HEK293 (cell line): ENCODE measurements around the gene PSMD13.

Experiments
- CTCF ChIA-PET: fragments of 350-600 bp; formaldehyde crosslinking; extraction: SDS; loops from one replicate; lab custom pipeline; 2021; ENCODE audit warnings: antibody characterized with exemption; lab: Yijun Ruan, JAX
- POLR2A ChIA-PET: fragments of 300-600 bp; formaldehyde crosslinking; extraction: SDS; loops from one replicate; lab custom pipeline; 2020; ENCODE audit warnings: antibody characterized with exemption, inconsistent platforms; lab: Yijun Ruan, JAX
- H3K27ac ChIP-seq: fragments of 200-500 bp; sonication (Bioruptor generic); 2 replicates; pipeline ENCODE4 v1.5.1; 2014; ENCODE audit warnings: low read depth, low read length, control low read depth, inconsistent platforms; ENCODE audit errors: extremely low read depth
- H3K36me3 ChIP-seq, 2 experiments: fragments of 200-500 bp in 1 of 2; sonication (Bioruptor generic) in 1 of 2; 1 replicate in 1 of 2; 2 replicates in 1 of 2; pipeline ENCODE4 v1.5.1; 2014 to 2017; ENCODE audit warnings: inconsistent platforms in 2 of 2, low read length in 2 of 2; ENCODE audit not compliant: control insufficient read depth in 2 of 2, insufficient read depth in 1 of 2
- H3K4me1 ChIP-seq: fragments of 200-500 bp; sonication (Bioruptor generic); 2 replicates; pipeline ENCODE4 v1.5.1; 2014; ENCODE audit warnings: mild to moderate bottlenecking, low read length, inconsistent platforms; ENCODE audit not compliant: control insufficient read depth, insufficient read depth
- H3K4me3 ChIP-seq: 2 replicates; pipeline ENCODE4 v1.5.1; 2011; ENCODE audit warnings: low read depth, mild to moderate bottlenecking, control low read depth, low read length, moderate library complexity
- H3K9me3 ChIP-seq: fragments of 200-500 bp; sonication (Bioruptor generic); 2 replicates; pipeline ENCODE4 v1.5.1; 2014; ENCODE audit warnings: low read depth, low read length, inconsistent platforms; ENCODE audit not compliant: control insufficient read depth, insufficient read depth
- KLF9 ChIP-seq: fragments of 450-650 bp; formaldehyde crosslinking; IDR thresholded peaks from 2 replicates; pipeline ENCODE4 v1.5.1; 2016; ENCODE audit warnings: missing biosample characterization, missing genetic modification characterization, low read depth
- SETDB1 ChIP-seq: IDR thresholded peaks from one replicate; pipeline ENCODE4 v1.6.1; 2017; ENCODE audit warnings: mild to moderate bottlenecking, low read length, moderate library complexity, mixed read lengths; ENCODE audit not compliant: insufficient read length
- WT1 ChIP-seq: fragments of 450-650 bp; formaldehyde crosslinking; IDR thresholded peaks from 2 replicates; pipeline ENCODE4 v1.5.1; 2016; ENCODE audit warnings: missing biosample characterization, missing genetic modification characterization
- ZBTB7A ChIP-seq: fragments of 450-650 bp; formaldehyde crosslinking; IDR thresholded peaks from 2 replicates; pipeline ENCODE4 v1.5.1; 2016; ENCODE audit warnings: low read depth, missing biosample characterization, missing genetic modification characterization
- ZBTB8A ChIP-seq: fragments of 450-650 bp; formaldehyde crosslinking; IDR thresholded peaks from 2 replicates; pipeline ENCODE4 v1.5.1; 2016; ENCODE audit warnings: missing biosample characterization, missing genetic modification characterization
- ZIC2 ChIP-seq: fragments of 450-650 bp; formaldehyde crosslinking; IDR thresholded peaks from 2 replicates; pipeline ENCODE4 v1.5.1; 2016; ENCODE audit warnings: missing biosample characterization, missing genetic modification characterization
- ZNF133 ChIP-seq: fragments of 450-650 bp; formaldehyde crosslinking; IDR thresholded peaks from 2 replicates; pipeline ENCODE4 v1.5.1; 2016; ENCODE audit warnings: missing biosample characterization, missing genetic modification characterization
- ZNF202 ChIP-seq: fragments of 450-650 bp; formaldehyde crosslinking; IDR thresholded peaks from 2 replicates; pipeline ENCODE4 v1.5.1; 2016; ENCODE audit warnings: missing biosample characterization, missing genetic modification characterization, borderline replicate concordance
- ZNF214 ChIP-seq: fragments of 450-650 bp; formaldehyde crosslinking; IDR thresholded peaks from 2 replicates; pipeline ENCODE4 v1.5.1; 2017; ENCODE audit warnings: missing biosample characterization, mild to moderate bottlenecking, missing genetic modification characterization, borderline replicate concordance
- ZNF37A ChIP-seq: fragments of 450-650 bp; IDR thresholded peaks from 2 replicates; pipeline ENCODE4 v1.5.1; 2018; ENCODE audit warnings: missing biosample characterization, missing genetic modification characterization
- ZNF530 ChIP-seq: fragments of 450-650 bp; formaldehyde crosslinking; IDR thresholded peaks from 2 replicates; pipeline ENCODE4 v1.5.1; 2016; ENCODE audit warnings: low read depth, missing biosample characterization, missing genetic modification characterization
- ZNF548 ChIP-seq: fragments of 450-650 bp; formaldehyde crosslinking; IDR thresholded peaks from 2 replicates; pipeline ENCODE4 v1.5.1; 2016; ENCODE audit warnings: missing biosample characterization, missing genetic modification characterization
- ZNF549 ChIP-seq: fragments of 450-650 bp; IDR thresholded peaks from 2 replicates; pipeline ENCODE4 v1.5.1; 2018; ENCODE audit warnings: missing biosample characterization, missing genetic modification characterization, mild to moderate bottlenecking, inconsistent platforms, moderate library complexity
- ZNF558 ChIP-seq: fragments of 450-650 bp; formaldehyde crosslinking; IDR thresholded peaks from 2 replicates; pipeline ENCODE4 v1.5.1; 2016; ENCODE audit warnings: missing biosample characterization, missing genetic modification characterization
- ZNF624 ChIP-seq: fragments of 450-650 bp; formaldehyde crosslinking; IDR thresholded peaks from 2 replicates; pipeline ENCODE4 v1.5.1; 2017; ENCODE audit warnings: missing biosample characterization, missing genetic modification characterization
- ZNF654 ChIP-seq: fragments of 450-650 bp; formaldehyde crosslinking; IDR thresholded peaks from 2 replicates; pipeline ENCODE4 v1.5.1; 2016; ENCODE audit warnings: low read depth, missing biosample characterization, missing genetic modification characterization
- ZNF660 ChIP-seq: fragments of 450-650 bp; IDR thresholded peaks from 2 replicates; pipeline ENCODE4 v1.5.1; 2018; ENCODE audit warnings: missing biosample characterization, mild to moderate bottlenecking, missing genetic modification characterization
- ZNF830 ChIP-seq: fragments of 450-650 bp; IDR thresholded peaks from 2 replicates; pipeline ENCODE4 v1.5.0; 2018; ENCODE audit warnings: missing biosample characterization, missing genetic modification characterization, low read depth, mild to moderate bottlenecking, moderate library complexity
- ZSCAN23 ChIP-seq: fragments of 450-650 bp; formaldehyde crosslinking; IDR thresholded peaks from 2 replicates; pipeline ENCODE4 v1.5.1; 2016; ENCODE audit warnings: missing biosample characterization, missing genetic modification characterization
- TF ChIP-seq, protein P1 (sequence below): fragments of 450-650 bp; formaldehyde crosslinking; IDR thresholded peaks from 2 replicates; pipeline ENCODE4 v1.5.1; 2016; ENCODE audit warnings: missing biosample characterization, missing genetic modification characterization, low read depth
- TF ChIP-seq, protein P2 (sequence below): fragments of 450-650 bp; formaldehyde crosslinking; IDR thresholded peaks from 2 replicates; pipeline ENCODE4 v1.5.1; 2016; ENCODE audit warnings: missing biosample characterization, missing genetic modification characterization
- TF ChIP-seq, protein P3 (sequence below): fragments of 450-650 bp; formaldehyde crosslinking; IDR thresholded peaks from 2 replicates; pipeline ENCODE4 v1.5.1; 2016; ENCODE audit warnings: missing biosample characterization, missing genetic modification characterization
- TF ChIP-seq, protein P4 (sequence below): fragments of 450-650 bp; IDR thresholded peaks from 2 replicates; pipeline ENCODE4 v1.5.1; 2018; ENCODE audit warnings: missing biosample characterization, mild to moderate bottlenecking, missing genetic modification characterization

PSMD13 gene

DNA sequence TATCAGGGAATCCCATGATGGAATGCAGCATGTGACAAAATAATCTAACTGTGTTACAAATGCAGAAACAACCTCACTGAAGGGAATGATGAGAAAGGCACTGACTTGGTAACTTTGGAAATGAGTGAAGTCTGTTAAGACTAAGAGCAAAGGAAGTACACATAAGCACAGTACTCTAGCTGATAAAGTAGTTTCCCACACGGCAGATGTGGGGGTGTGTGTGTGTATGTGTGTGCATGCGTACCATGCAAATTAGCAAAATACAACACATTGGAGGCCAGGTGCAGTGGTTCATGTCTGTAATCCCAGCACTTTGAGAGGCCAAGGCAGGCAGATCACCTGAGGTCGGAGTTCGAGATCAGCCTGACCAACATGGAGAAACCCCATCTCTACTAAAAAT lies 24.8 kb downstream of the PSMD13 start:
- ChIA-PET POLR2A (no interaction called here), CTCF (interaction anchor here (0.6 to 3.3 kb wide), 3 partner anchors 11 to 103 kb away, joined by 3 to 30 read pairs (median 3); no protein-coding TSS in a partner anchor)
- Histone ChIP-seq H3K27ac (no peak overlapping the region), H3K36me3 (no peaks in the 10 kb centered on the region), H3K9me3 (no peaks in the 10 kb centered on the region), H3K4me3 (no peak overlapping the region), H3K4me1 (no peaks in the 10 kb centered on the region)
- TF ChIP-seq SETDB1 (peak; percentile 37), ZNF530 (tag by site-specific recombination) (no peak), ZBTB8A (no peak)

DNA sequence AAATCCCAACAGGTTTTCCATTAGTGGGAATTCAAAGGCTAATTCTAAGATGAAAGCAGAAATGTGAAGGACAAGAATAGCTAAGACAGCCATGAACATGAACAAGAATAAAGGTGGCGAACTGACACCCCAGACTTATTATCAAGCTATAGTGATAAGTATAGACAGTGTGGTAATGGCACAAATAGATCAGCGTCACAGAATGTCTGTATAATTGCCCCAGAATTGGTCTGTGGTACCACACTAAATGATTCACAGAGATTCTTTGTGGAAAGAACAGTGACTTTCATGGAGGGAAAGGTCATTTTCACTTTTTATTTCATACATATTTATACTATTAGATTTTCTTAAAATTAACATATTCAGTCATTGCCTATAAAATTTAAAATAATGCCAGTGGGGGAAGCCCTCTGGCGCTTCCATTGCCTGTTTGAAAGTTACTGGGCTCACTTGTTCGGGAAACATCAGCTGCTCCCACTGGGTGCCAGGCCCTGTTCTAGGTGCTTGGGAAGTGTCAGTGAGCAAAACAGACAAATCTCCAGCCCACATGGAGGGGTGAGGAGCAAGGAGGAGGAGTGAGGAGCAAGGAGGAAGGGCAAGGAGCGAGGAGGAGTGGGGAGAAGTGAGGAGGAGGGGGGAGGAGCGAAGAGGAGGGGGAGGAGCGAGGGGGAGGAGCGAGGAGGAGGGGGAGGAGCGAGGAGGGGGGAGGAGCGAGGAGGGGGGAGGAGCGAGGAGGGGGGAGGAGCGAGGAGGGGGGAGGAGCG lies 30.1 kb downstream of the PSMD13 start:
- no peaks in the 10 kb centered on the region for H3K36me3 ChIP-seq
- no peak overlapping the region for H3K27ac ChIP-seq
- H3K9me3 ChIP-seq: no peaks in the 10 kb centered on the region
- ChIA-PET CTCF (interaction anchor here (1.1 to 1.8 kb wide), 2 partner anchors 16 to 182 kb away, joined by 3 to 5 read pairs; no protein-coding TSS in a partner anchor), POLR2A (no interaction called here)
- TF ChIP-seq, protein P1, sequence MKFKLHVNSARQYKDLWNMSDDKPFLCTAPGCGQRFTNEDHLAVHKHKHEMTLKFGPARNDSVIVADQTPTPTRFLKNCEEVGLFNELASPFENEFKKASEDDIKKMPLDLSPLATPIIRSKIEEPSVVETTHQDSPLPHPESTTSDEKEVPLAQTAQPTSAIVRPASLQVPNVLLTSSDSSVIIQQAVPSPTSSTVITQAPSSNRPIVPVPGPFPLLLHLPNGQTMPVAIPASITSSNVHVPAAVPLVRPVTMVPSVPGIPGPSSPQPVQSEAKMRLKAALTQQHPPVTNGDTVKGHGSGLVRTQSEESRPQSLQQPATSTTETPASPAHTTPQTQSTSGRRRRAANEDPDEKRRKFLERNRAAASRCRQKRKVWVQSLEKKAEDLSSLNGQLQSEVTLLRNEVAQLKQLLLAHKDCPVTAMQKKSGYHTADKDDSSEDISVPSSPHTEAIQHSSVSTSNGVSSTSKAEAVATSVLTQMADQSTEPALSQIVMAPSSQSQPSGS (tag by site-specific recombination): no peak
- no peak for TF ChIP-seq ZNF558 (tag by site-specific recombination)
- no peak for TF ChIP-seq KLF9 (tag by site-specific recombination)
- TF ChIP-seq ZIC2: no peak
- TF ChIP-seq, protein P2, sequence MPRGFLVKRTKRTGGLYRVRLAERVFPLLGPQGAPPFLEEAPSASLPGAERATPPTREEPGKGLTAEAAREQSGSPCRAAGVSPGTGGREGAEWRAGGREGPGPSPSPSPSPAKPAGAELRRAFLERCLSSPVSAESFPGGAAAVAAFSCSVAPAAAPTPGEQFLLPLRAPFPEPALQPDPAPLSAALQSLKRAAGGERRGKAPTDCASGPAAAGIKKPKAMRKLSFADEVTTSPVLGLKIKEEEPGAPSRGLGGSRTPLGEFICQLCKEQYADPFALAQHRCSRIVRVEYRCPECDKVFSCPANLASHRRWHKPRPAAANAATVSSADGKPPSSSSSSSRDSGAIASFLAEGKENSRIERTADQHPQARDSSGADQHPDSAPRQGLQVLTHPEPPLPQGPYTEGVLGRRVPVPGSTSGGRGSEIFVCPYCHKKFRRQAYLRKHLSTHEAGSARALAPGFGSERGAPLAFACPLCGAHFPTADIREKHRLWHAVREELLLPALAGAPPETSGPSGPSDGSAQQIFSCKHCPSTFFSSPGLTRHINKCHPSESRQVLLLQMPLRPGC (tag by site-specific recombination): no peak
- no peak for TF ChIP-seq ZSCAN23
- TF ChIP-seq ZNF830 (tag by site-specific recombination): no peak
- TF ChIP-seq ZNF654 (tag by site-specific recombination): no peak
- TF ChIP-seq ZNF549: no peak
- no peak for TF ChIP-seq ZNF214 (tag by site-specific recombination)
- TF ChIP-seq, protein P3, sequence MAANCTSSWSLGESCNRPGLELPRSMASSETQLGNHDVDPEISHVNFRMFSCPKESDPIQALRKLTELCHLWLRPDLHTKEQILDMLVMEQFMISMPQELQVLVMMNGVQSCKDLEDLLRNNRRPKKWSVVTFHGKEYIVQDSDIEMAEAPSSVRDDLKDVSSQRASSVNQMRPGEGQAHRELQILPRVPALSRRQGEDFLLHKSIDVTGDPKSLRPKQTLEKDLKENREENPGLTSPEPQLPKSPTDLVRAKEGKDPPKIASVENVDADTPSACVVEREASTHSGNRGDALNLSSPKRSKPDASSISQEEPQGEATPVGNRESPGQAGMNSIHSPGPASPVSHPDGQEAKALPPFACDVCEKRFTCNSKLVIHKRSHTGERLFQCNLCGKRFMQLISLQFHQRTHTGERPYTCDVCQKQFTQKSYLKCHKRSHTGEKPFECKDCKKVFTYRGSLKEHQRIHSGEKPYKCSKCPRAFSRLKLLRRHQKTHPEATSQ (tag by site-specific recombination): no peak
- no peak for TF ChIP-seq WT1 (tag by site-specific recombination)
- TF ChIP-seq ZBTB7A (tag by site-specific recombination): no peak
- no peak for TF ChIP-seq ZNF548
- TF ChIP-seq ZNF624 (tag by site-specific recombination): no peak
- TF ChIP-seq ZNF37A (tag by site-specific recombination): no peak
- no peak for TF ChIP-seq ZNF133 (tag by site-specific recombination)
- TF ChIP-seq, protein P4, sequence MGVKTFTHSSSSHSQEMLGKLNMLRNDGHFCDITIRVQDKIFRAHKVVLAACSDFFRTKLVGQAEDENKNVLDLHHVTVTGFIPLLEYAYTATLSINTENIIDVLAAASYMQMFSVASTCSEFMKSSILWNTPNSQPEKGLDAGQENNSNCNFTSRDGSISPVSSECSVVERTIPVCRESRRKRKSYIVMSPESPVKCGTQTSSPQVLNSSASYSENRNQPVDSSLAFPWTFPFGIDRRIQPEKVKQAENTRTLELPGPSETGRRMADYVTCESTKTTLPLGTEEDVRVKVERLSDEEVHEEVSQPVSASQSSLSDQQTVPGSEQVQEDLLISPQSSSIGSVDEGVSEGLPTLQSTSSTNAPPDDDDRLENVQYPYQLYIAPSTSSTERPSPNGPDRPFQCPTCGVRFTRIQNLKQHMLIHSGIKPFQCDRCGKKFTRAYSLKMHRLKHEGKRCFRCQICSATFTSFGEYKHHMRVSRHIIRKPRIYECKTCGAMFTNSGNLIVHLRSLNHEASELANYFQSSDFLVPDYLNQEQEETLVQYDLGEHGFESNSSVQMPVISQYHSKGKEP (tag by site-specific recombination): no peak
- TF ChIP-seq ZNF202 (tag by site-specific recombination): no peak
- no peak for TF ChIP-seq ZNF660 (tag by site-specific recombination)
- H3K4me3 ChIP-seq: no peak overlapping the region
- H3K4me1 ChIP-seq: no peaks in the 10 kb centered on the region
